HG03108 (cell line): Measurements from ENCODE around the gene PPP5C.
"Not testable (repeated sequence)": the region's sequence is repeated elsewhere in the genome, so short reads cannot be mapped to it uniquely, and the experiment has no call there.

Source experiments
- ATAC-seq: cut with Tn5 transposase; IDR thresholded peaks from one replicate; pipeline ENCODE4 v1.9.1; 2021; ENCODE audit warnings: moderate library complexity; ENCODE audit not compliant: unreplicated experiment

Gene PPP5C

GRCh38 chr19:46361915-46362314, 15.0 kb downstream of the PPP5C start:
- ATAC-seq: no peak

DNA sequence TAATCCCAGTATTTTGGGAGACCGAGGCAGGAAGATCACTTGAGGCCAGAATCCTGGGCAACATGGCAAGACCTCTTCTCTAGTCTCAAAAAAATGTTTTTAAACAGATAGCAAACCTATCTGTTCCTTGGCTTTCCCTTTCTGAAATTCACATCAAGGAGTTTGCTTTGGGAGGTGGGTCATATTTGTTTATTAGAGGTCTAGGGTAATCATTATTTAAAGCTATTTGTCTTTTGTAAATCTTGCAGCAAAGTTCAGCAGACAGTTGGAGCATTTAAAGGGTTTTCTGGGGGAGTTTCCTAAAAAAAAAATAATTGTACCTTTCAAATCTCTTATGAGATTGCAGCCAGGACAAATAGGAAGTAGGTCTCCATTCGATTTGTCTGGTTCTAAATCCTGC, 17.5 kb downstream of the PPP5C start:
- no peak for ATAC-seq

DNA sequence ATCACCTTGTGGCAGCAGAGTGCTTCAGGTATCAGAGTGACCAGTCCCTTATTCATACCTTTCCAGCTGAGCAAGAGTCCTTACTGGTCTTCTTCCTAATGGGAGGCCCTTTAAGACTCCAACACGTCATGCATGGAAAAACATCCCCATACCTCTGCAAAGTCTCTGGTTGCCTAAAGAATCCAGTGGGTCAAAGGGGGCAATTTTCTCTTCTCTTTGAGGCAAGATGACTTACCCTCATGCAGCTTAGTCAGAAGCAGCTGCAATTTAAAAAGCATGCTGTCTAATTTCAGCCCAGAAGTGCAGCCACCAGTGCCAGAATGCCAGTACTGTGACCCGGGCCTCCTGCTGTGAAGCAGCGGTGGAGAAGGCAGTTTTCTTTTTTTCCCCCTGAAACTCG, 18.7 kb downstream of the PPP5C start:
- no peak for ATAC-seq

GRCh38 chr19:46366620-46367292, 19.9 kb downstream of the PPP5C start:
- ATAC-seq: no peak

DNA sequence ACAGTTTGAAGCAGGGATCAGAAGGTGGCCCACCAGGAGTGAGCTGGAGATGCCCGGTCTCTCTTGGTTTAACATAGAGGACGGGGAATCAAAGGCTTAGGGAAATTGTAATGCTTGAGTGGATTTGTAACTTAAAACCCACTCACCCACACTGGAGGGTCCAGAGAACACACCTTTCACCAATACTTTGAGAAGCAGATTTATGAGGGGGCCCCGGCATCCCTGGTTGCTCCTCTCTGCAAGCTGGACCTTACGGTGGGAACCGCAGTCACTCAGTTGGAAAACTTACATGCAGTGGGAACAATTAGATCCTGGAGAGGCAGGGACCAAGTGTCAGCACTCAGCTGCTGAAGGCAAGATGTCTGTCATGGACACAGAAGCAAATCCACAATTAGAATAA, 20.5 kb downstream of the PPP5C start:
- ATAC-seq: no peak

DNA sequence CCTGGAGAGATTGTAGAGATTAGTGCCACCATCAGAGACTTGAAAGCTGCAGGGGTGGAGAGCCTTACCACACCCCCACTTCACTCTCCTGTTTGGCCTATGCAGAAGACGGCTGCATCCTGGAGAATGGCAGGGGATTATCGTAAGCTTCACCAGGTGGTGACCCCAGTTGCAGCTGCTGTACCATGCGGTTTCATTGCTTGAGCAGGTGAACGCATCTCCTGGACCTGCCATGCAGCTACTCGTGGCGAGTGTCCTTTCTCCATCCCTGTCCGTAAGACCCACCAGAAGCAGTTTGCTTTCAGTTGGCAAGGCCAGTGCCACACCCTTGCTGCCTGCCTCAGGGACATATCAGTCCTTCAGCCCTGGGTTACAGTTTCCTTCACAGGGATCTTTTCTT, 21.2 kb downstream of the PPP5C start:
- ATAC-seq: no peak

- no peak for ATAC-seq
These were observed 22.9 kb downstream of the PPP5C start for GRCh38 chr19:46369817-46370216.

- no peak for ATAC-seq
These were observed 24.5 kb downstream of the PPP5C start for GRCh38 chr19:46371371-46371901.

DNA sequence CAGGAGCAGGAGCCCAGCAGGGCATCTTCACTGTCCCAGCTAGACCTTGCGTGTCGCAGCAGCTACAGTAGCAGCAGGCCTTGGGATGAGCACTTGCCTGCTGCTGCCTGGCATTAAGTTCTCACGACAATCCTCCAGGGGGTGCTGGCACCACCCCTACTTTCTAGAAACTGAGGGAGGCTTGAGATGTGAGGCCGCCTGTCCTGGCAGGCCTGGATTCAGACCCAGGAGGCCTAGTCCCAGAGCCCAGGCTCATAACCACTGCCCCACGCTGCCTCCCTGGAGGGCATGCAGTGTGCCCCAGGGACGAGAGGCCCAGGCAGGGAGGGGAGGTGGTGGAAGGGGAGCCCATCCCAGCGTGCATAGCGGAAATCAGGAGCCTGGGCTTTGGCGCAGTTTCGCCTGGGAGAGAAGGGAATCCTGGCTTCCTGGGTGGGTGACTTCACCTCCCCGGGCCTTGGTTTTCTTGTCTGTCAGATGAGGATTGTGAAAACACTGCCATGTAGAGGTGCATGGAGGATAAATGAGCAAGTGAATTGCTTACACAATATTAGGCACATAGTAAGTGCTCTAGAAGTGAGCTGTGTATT, 26.1 kb downstream of the PPP5C start:
- ATAC-seq: no peak

- no peak for ATAC-seq
These were observed 26.8 kb downstream of the PPP5C start for GRCh38 chr19:46373491-46374359.

DNA sequence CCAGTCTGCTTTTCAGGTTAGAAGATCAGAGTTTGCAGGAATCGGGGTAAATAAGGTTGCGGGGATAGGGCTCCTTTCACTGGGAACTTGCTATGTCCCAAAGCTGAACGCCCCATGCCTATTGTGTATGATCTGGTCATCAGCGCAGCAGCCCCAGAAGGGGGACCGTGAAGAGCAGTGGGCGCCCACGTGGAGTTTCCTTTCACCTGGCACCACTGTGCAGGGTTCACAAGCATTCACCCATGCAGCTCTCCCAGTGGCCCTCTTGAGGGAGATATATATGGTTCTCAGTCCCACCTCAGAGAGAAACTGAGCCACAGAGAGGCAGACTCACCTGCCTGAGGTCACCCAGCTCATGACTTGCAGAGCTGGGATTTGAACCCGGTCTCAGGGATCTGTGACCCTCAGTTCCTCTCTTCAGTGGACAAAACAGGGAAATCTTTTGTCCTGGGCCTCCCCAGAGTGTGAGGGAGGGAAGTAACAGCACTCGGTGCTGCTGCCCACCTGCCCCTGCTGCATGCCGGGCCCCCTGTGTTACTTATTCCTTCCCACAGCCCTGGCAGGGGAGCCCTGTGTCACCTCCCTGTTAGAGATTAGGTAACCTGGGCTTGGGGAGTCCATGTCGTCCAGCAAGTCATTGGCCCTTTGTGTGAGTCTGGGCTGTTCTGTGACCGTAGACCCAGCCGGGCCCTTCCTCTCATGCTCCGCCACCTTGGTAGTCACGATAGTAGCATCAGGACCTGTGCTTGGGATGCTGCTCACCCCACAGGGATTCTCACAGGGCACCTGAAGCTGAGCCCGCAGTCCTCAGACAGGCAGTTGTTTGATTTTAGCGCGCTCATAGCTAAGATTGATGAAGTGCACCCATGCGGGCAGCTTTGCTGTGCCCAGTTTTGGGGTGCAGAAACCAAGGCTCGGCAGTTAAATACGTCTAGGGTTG, 27.9 kb downstream of the PPP5C start:
- no peak for ATAC-seq

GRCh38 chr19:46375476-46376067, 28.7 kb downstream of the PPP5C start:
- ATAC-seq: not testable (repeated sequence)

- ATAC-seq: no peak
These were observed 29.6 kb downstream of the PPP5C start for GRCh38 chr19:46376241-46377153.

- ATAC-seq: no peak
These were observed 31.4 kb downstream of the PPP5C start for GRCh38 chr19:46378268-46378667.

- no peak for ATAC-seq
These were observed 33.8 kb downstream of the PPP5C start for GRCh38 chr19:46380690-46381089.

DNA sequence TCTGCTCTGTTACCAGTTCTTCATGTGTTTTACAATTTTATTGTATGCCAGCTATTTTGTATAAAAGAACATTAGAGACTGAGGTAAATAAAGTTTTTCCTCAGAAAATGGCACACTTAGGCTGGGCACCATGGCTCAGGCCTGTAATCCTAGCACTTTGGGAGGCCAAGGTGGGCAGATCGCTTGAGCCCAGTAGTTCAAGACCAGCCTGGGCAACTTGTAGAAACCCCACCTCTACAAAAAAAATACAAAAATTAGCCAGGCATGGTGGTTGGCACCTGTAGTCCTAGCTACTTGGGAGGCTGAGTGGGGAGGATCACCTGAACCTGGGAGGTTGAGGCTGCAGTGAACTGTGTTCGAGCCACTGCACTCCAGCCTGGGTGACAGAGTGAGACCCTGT, 34.5 kb downstream of the PPP5C start:
- no peak for ATAC-seq

DNA sequence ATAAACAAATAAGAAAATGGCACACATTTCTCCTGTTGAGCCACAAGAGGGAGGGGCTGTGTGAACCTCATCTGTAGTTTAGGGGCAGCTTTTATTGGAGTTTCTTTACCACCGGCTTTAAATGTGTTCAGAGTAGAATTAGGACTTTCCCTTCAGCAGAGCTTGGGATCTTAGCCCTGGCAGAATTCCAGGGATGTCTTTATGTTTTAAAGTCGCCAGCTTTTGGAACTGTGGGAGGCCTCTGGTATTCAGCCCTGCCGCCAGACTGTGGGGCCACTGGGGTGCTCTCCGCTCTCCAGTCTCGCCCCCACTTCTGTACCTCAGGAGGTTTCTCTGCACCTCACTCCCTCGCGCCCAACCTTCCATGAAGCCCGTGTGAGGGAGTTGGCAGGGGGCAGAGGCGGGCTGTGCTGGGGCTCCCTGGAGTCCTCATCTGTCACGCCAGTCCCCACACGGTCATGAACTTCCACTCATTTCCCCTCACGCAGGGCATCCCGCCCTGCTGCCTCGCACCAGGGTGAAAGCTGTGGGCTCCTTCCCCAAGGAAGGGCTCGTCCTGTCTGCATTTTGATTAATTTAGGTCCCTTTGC, 35.0 kb downstream of the PPP5C start:
- ATAC-seq: no peak

- no peak for ATAC-seq
These were observed 36.4 kb downstream of the PPP5C start for GRCh38 chr19:46383171-46383815.
